ENCODE measurements around the gene STPG3. TPM values are rescaled to one million over a fixed set of nuclear protein-coding genes. Genes with fewer than 3 reads are reported as not detected.
"Not testable (repeated sequence)": the region's sequence is repeated elsewhere in the genome, so short reads cannot be mapped to it uniquely, and the experiment has no call there.

STPG3 gene
- total and polyA plus RNA-seq, 4 experiments from 2014 or later: not detected

- intact Hi-C loops (cut with micrococcal nuclease): loop anchor here (5.0 kb wide), 1 partner anchor 364 kb away; the partner anchor contains the start of gene ARRDC1
- not testable (repeated sequence) for DNase-seq; H3K27me3 ChIP-seq (ENCODE audit: insufficient read depth, low read length); H3K9me3 ChIP-seq (ENCODE audit: control insufficient read depth in 1 of 2, low read length in 2 of 2); H3K4me3 ChIP-seq (ENCODE audit: low read length in 2 of 2); H3K27ac ChIP-seq (ENCODE audit: low read depth, low read length); H3K27me3 Mint-ChIP-seq; H3K9me3 Mint-ChIP-seq
- H3K4me3 Mint-ChIP-seq: peak overlapping the region in 5 of 8 donors; percentile 8 to 80 (median 32)
- peaks cover 10 to 12% of the 10 kb centered on the region in 2 donors for H3K36me3 Mint-ChIP-seq
- peaks cover 28% of the 10 kb centered on the region for H3K4me1 ChIP-seq (ENCODE audit: insufficient read depth, low read length)
- peaks cover 6 to 37% (median 22%) of the 10 kb centered on the region in 4 donors for H3K4me1 Mint-ChIP-seq
- ChIA-PET CTCF (ENCODE audit: partially characterized antibody) (interaction anchor here (2.5 kb wide), 1 partner anchor 11 kb away, joined by 7 read pairs; the partner anchor contains the start of gene NELFB), POLR2A (ENCODE audit: partially characterized antibody) (interaction anchor here (0.6 to 10.3 kb wide), 6 partner anchors 11 to 1134 kb away, joined by 3 to 260 read pairs (median 26); partner anchors contain the start of genes CYSRT1, NELFB, RNF208 and STPG3)
- H3K27ac Mint-ChIP-seq: peak overlapping the region in 2 of 7 donors; percentile 61 to 86
- H3K36me3 ChIP-seq (ENCODE audit: insufficient read depth, low read length): peaks cover 18% of the 10 kb centered on the region
These were observed 7.8 kb upstream of the STPG3 start for GRCh38 chr9:137243266-137243625.

DNA sequence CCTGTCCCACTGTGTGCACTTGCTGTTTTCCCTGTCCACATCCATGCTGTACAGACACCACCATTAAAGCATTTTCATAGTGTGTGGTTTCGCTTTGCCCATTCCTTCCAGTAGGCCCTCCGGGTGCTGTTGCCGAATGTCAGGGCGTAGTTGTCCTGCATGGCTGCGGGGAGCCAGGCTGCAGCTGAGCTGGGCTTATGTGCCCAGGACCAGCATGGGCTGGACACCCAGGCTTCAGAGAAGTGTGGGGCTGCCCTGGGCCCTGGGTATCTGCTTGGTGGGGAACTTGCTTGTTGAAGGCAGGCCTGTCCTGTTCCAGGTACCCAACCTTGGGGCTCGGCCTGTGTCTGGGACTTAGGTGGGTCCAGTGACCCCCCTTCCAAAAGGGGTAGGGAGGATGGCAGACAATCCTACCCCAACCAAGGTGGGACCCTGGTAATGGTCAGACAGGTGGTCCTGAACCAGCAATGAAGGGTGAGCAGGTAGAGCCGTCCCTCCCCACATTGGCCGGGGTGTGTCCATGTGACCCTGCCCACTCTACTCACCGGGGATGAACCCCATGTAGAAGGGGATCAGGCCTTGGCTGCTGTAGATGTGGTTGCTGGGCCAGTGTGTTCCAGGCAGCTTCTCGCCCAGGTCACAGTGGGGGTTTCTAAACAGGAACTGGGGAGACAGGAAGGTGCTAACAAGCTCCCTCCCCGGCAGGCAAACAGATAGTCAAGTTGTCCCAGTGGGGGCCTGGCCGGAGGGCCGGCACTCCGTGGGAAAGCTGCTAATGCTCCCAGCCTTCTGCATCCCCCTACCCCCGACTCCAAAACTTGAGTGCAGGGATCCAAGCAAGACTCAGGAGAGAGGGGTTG lies 7.2 kb upstream of the STPG3 start:
- Mint-ChIP-seq H3K4me1 (peaks cover 6 to 35% (median 22%) of the 10 kb centered on the region in 4 donors), H3K4me3 (peak overlapping the region in 6 of 8 donors; percentile 8 to 80 (median 41)), H3K27me3 (peaks cover 0 to 2% of the 10 kb centered on the region in 2 donors), H3K36me3 (peaks cover 10 to 12% of the 10 kb centered on the region in 2 donors), H3K9me3 (peaks cover 0 to 9% (median 0%) of the 10 kb centered on the region in 8 donors), H3K27ac (peak overlapping the region in 4 of 7 donors; percentile 41 to 86 (median 69))
- CTCF ChIA-PET (ENCODE audit: partially characterized antibody): interaction anchor here (0.6 to 2.5 kb wide), 2 partner anchors 10 to 25 kb away, joined by 3 to 7 read pairs; partner anchors contain the start of gene NELFB
- no peak for DNase-seq
- no peak overlapping the region for H3K4me3 ChIP-seq (ENCODE audit: low read length in 2 of 2)
- H3K9me3 ChIP-seq (ENCODE audit: control insufficient read depth in 1 of 2, low read length in 2 of 2): no peaks in the 10 kb centered on the region
- intact Hi-C loops (cut with micrococcal nuclease): loop anchor here (5.0 kb wide), 1 partner anchor 363 kb away; the partner anchor contains the start of gene ARRDC1
- H3K36me3 ChIP-seq (ENCODE audit: insufficient read depth, low read length): peaks cover 18% of the 10 kb centered on the region
- H3K27ac ChIP-seq (ENCODE audit: low read depth, low read length): no peak overlapping the region
- no peaks in the 10 kb centered on the region for H3K27me3 ChIP-seq (ENCODE audit: insufficient read depth, low read length)
- POLR2A ChIA-PET (ENCODE audit: partially characterized antibody): interaction anchor here (0.6 to 10.3 kb wide), 5 partner anchors 10 to 116 kb away, joined by 3 to 260 read pairs (median 36); partner anchors contain the start of genes CYSRT1, NELFB, RNF208 and STPG3
- H3K4me1 ChIP-seq (ENCODE audit: insufficient read depth, low read length): peaks cover 25% of the 10 kb centered on the region

GRCh38 chr9:137244486-137245449 lies 6.3 kb upstream of the STPG3 start:
- Mint-ChIP-seq H3K27ac (peak overlapping the region in 2 of 7 donors; percentile 41 to 86), H3K9me3 (peaks cover 0 to 9% (median 0%) of the 10 kb centered on the region in 8 donors), H3K36me3 (peaks cover 10 to 11% of the 10 kb centered on the region in 2 donors), H3K4me3 (peak overlapping the region in 1 of 8 donors; percentile 26), H3K27me3 (peaks cover 0 to 2% of the 10 kb centered on the region in 2 donors), H3K4me1 (peaks cover 6 to 28% (median 20%) of the 10 kb centered on the region in 4 donors)
- intact Hi-C loops (cut with micrococcal nuclease): loop anchor here (5.0 kb wide), 1 partner anchor 363 kb away; the partner anchor contains the start of gene ARRDC1
- Histone ChIP-seq H3K4me1 (ENCODE audit: insufficient read depth, low read length) (peaks cover 18% of the 10 kb centered on the region), H3K4me3 (ENCODE audit: low read length in 2 of 2) (no peak overlapping the region), H3K9me3 (ENCODE audit: control insufficient read depth in 1 of 2, low read length in 2 of 2) (no peaks in the 10 kb centered on the region), H3K36me3 (ENCODE audit: insufficient read depth, low read length) (peaks cover 18% of the 10 kb centered on the region), H3K27me3 (ENCODE audit: insufficient read depth, low read length) (no peaks in the 10 kb centered on the region), H3K27ac (ENCODE audit: low read depth, low read length) (no peak overlapping the region)
- CTCF ChIA-PET (ENCODE audit: partially characterized antibody): interaction anchor here (0.6 to 1.3 kb wide), 3 partner anchors 8 to 110 kb away, joined by 3 to 5 read pairs (median 3); no protein-coding TSS in a partner anchor
- DNase-seq: no peak
- POLR2A ChIA-PET (ENCODE audit: partially characterized antibody): interaction anchor here (0.8 to 10.3 kb wide), 4 partner anchors 9 to 115 kb away, joined by 3 to 260 read pairs (median 31); partner anchors contain the start of genes CYSRT1, NELFB, RNF208 and STPG3

GRCh38 chr9:137245450-137246421 lies 5.3 kb upstream of the STPG3 start:
- Mint-ChIP-seq H3K9me3 (peaks cover 0 to 9% (median 0%) of the 10 kb centered on the region in 8 donors), H3K36me3 (peaks cover 10 to 11% of the 10 kb centered on the region in 2 donors), H3K4me1 (peaks cover 6 to 27% (median 19%) of the 10 kb centered on the region in 4 donors), H3K4me3 (no peak overlapping the region), H3K27me3 (peaks cover 0 to 2% of the 10 kb centered on the region in 2 donors), H3K27ac (peak overlapping the region in 2 of 7 donors; percentile 42 to 44)
- no peaks in the 10 kb centered on the region for H3K27me3 ChIP-seq (ENCODE audit: insufficient read depth, low read length)
- no peak overlapping the region for H3K4me3 ChIP-seq (ENCODE audit: low read length in 2 of 2)
- no peaks in the 10 kb centered on the region for H3K9me3 ChIP-seq (ENCODE audit: control insufficient read depth in 1 of 2, low read length in 2 of 2)
- H3K4me1 ChIP-seq (ENCODE audit: insufficient read depth, low read length): peaks cover 16% of the 10 kb centered on the region
- no peak overlapping the region for H3K27ac ChIP-seq (ENCODE audit: low read depth, low read length)
- peak in 1 of 5 donors; percentile 38 for DNase-seq
- peaks cover 18% of the 10 kb centered on the region for H3K36me3 ChIP-seq (ENCODE audit: insufficient read depth, low read length)
- CTCF ChIA-PET (ENCODE audit: partially characterized antibody): interaction anchor here (1.3 kb wide), 1 partner anchor 9 kb away, joined by 5 read pairs; no protein-coding TSS in a partner anchor
- POLR2A ChIA-PET (ENCODE audit: partially characterized antibody): interaction anchor here (0.8 to 10.3 kb wide), 2 partner anchors 9 to 30 kb away, joined by 3 to 260 read pairs; partner anchors contain the start of genes NELFB and STPG3
- intact Hi-C loops (cut with micrococcal nuclease): no loop called here

- H3K27ac ChIP-seq (ENCODE audit: low read depth, low read length): no peak overlapping the region
- H3K27me3 ChIP-seq (ENCODE audit: insufficient read depth, low read length): no peaks in the 10 kb centered on the region
- DNase-seq: peak in 1 of 5 donors; percentile 27
- peaks cover 15% of the 10 kb centered on the region for H3K36me3 ChIP-seq (ENCODE audit: insufficient read depth, low read length)
- intact Hi-C loops (cut with micrococcal nuclease): no loop called here
- CTCF ChIA-PET (ENCODE audit: partially characterized antibody): interaction anchor here (1.4 kb wide), 1 partner anchor 11 kb away, joined by 6 read pairs; no protein-coding TSS in a partner anchor
- H3K9me3 ChIP-seq (ENCODE audit: control insufficient read depth in 1 of 2, low read length in 2 of 2): no peaks in the 10 kb centered on the region
- Mint-ChIP-seq H3K9me3 (peaks cover 0 to 5% (median 0%) of the 10 kb centered on the region in 8 donors), H3K36me3 (peaks cover 6 to 8% of the 10 kb centered on the region in 2 donors), H3K27ac (peak overlapping the region in 1 of 7 donors; percentile 40), H3K4me3 (no peak overlapping the region), H3K27me3 (no peaks in the 10 kb centered on the region), H3K4me1 (peaks cover 5 to 21% (median 13%) of the 10 kb centered on the region in 4 donors)
- H3K4me3 ChIP-seq (ENCODE audit: low read length in 2 of 2): no peak overlapping the region
- POLR2A ChIA-PET (ENCODE audit: partially characterized antibody): interaction anchor here (1.2 kb wide), 1 partner anchor 47 kb away, joined by 4 read pairs; the partner anchor contains the start of gene TPRN
- peaks cover 10% of the 10 kb centered on the region for H3K4me1 ChIP-seq (ENCODE audit: insufficient read depth, low read length)
These were observed 3.8 kb upstream of the STPG3 start for GRCh38 chr9:137247135-137247915.

All from CD4-positive, alpha-beta memory T cell (primary cell).